Measurements from ENCODE around the gene CFAP157.

The CFAP157 gene

DNA sequence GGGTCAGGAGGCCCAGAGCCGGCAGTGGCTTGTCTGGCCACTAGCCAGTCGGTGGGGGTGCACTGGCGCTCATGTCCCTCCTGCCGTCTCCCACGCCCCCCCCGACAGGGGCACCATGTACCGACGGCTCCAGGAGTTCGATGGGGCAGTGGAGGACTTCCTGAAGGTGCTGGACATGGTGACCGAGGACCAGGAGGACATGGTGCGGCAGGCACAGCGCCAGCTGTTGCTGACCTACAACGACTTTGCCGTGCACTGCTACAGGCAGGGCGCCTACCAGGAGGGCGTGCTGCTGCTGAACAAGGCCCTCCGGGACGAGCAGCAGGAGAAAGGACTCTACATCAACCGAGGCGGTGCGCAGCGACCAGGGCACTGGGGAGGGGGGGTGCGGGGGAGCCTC is 17.2 kb downstream of the CFAP157 start:
- DNase-seq (ENCODE audit: low read depth): no peak
- TF ChIP-seq, protein P1, sequence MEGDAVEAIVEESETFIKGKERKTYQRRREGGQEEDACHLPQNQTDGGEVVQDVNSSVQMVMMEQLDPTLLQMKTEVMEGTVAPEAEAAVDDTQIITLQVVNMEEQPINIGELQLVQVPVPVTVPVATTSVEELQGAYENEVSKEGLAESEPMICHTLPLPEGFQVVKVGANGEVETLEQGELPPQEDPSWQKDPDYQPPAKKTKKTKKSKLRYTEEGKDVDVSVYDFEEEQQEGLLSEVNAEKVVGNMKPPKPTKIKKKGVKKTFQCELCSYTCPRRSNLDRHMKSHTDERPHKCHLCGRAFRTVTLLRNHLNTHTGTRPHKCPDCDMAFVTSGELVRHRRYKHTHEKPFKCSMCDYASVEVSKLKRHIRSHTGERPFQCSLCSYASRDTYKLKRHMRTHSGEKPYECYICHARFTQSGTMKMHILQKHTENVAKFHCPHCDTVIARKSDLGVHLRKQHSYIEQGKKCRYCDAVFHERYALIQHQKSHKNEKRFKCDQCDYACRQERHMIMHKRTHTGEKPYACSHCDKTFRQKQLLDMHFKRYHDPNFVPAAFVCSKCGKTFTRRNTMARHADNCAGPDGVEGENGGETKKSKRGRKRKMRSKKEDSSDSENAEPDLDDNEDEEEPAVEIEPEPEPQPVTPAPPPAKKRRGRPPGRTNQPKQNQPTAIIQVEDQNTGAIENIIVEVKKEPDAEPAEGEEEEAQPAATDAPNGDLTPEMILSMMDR (conservative IDR thresholded peaks at IDR 0.05; ENCODE audit: control insufficient read depth, insufficient read depth, low read depth, low read length): no peak
- no peak overlapping the region for H3K4me3 ChIP-seq (ENCODE audit: control insufficient read depth, low read depth, low read length)

DNA sequence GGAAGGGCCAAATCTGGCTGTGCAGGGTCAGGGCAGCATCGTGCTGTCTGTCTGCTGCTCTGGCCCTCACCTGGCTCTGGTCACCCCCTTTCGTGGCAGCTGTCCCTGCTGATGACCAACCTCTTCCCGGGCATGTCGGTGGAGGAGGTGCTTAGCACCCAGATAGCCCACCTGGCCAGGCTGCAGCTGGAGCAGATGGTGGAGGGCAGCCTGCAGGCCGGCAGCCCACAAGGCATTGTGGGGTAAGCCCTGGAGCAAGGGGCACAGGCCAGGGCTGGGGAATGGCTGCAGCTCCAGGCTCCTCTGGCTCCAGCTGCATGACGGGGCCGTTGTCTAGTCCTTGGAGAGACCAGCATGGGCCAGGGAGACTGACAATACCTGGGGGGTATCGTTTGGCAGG is 20.1 kb downstream of the CFAP157 start:
- TF ChIP-seq, protein P1 (conservative IDR thresholded peaks at IDR 0.05; ENCODE audit: control insufficient read depth, insufficient read depth, low read depth, low read length): no peak
- H3K4me3 ChIP-seq (ENCODE audit: control insufficient read depth, low read depth, low read length): no peak overlapping the region
- no peak for DNase-seq (ENCODE audit: low read depth)

DNA sequence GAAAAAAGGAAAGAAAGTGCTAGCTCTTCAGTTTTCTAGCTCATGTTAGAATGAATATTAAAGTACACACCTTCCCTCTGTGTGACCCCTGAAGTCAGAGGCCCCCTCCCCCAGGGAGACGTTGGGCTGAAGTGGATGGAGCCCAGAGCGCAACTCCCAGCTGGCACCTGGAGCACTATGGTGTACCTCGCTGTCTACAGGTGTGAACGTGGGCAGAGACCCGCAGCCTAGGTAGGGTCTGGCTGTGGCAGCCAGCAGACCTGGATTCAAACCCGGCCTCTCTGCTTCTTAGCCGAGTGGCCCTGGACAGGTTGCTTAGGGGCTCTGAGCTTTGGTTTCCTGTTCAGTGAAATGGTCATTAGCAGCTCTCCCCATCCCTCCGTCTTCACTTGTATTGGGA is 22.0 kb downstream of the CFAP157 start:
- H3K4me3 ChIP-seq (ENCODE audit: control insufficient read depth, low read depth, low read length): no peak overlapping the region
- TF ChIP-seq, protein P1 (conservative IDR thresholded peaks at IDR 0.05; ENCODE audit: control insufficient read depth, insufficient read depth, low read depth, low read length): no peak
- no peak for DNase-seq (ENCODE audit: low read depth)

DNA sequence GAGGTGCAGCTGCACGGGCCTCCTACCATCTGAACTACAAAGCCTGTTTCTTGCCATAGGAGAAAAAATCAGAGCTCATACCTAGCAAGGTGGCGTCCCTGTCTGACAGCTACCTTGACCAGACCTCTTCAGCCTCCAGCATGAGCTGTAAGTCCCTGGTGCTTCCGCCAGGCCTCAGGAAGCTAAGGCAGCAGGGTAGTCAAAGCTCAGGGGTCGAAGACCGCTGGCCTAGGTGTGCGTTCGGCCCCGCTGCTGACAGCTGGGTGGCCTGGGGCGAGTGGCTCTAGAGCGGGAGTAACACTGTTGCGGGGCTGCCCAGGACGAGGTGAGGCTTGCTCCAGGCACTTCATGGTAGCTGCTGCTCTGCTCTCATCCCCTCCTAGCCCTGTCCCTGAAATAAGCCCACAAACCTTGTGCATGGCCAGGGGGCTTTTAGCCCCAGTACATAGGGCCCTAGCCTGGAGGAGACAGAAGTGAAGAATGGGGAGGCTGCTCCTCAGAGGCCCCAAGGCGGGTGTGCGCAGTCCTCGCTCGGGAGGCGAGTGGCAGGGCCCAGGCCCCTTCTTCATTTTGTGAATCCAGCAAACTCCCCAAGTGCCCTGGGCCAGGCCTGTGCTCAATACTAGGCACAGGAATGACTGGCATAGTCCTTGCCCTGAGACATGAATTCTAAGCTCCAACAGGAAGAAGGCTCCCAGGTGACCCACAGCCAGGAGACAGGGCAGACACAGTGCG is 22.9 kb downstream of the CFAP157 start:
- H3K4me3 ChIP-seq (ENCODE audit: control insufficient read depth, low read depth, low read length): no peak overlapping the region
- no peak for DNase-seq (ENCODE audit: low read depth)
- TF ChIP-seq, protein P1 (conservative IDR thresholded peaks at IDR 0.05; ENCODE audit: control insufficient read depth, insufficient read depth, low read depth, low read length): no peak

DNA sequence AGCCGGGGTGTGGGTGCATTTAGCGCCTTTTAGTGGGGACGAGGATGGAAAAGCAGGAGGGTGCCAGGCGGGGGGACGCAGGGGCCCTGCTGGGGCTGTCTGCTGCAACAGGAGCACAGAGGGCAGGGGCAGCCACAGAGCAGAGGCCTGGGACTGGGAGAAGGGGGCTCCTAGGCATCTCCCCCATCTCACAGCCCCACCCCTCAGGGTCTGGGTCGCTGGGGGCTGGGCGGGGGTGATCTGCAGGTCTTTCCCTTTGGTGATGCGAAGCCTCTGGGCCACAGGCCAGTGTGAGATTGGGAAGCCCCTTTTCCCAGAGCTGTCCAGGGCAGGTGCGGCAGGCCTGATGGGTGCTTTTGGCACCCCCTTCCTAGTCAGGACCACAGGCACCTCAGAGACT is 23.5 kb downstream of the CFAP157 start:
- no peak overlapping the region for H3K4me3 ChIP-seq (ENCODE audit: control insufficient read depth, low read depth, low read length)
- TF ChIP-seq, protein P1 (conservative IDR thresholded peaks at IDR 0.05; ENCODE audit: control insufficient read depth, insufficient read depth, low read depth, low read length): no peak
- no peak for DNase-seq (ENCODE audit: low read depth)

DNA sequence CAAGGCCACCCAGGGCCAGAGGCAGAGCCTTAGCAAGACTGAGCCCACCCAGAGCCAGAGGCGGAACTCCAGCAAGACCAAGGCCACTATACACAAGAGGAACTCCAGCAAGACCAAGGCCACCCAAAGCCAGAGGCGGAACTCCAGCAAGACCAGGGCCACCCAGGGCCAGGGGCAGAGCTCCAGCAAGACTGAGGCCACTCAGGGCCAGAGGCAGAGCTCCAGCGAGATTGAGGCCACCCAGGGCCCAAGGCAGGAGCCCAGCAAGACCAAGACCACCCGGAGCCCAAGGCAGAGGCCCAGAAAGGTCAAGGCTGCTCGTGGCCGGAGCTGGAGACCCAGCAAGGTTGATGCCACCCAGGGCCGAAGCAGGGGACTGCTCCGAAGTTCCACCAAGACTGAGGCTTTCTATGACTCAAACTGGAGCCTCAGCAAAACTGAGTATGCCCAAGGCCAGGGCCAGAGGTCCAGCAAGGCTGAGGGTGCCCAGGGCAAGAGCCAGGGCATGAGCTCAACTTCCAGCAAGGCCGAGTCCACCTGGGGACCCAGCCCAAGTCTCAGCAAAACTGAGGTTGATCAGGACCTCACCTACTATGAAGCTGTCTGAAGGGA is 24.1 kb downstream of the CFAP157 start:
- TF ChIP-seq, protein P1 (conservative IDR thresholded peaks at IDR 0.05; ENCODE audit: control insufficient read depth, insufficient read depth, low read depth, low read length): no peak
- DNase-seq (ENCODE audit: low read depth): no peak
- no peak overlapping the region for H3K4me3 ChIP-seq (ENCODE audit: control insufficient read depth, low read depth, low read length)
